Lower leg skin (tissue), 4 donors: Measurements from ENCODE around the gene GPR3. TPM values are rescaled to one million over a fixed set of nuclear protein-coding genes. Genes with fewer than 3 reads are reported as not detected.

Experiments used
- DNase-seq, 2 donors: peaks; one replicate each; pipeline ENCODE4 v3.0.0-alpha.2; 2019; ENCODE audit warnings: low spot score in 2 of 2
- H3K4me3 ChIP-seq: fragments of 200-600 bp; sonication (generic); 2 replicates; pipeline ENCODE4 v1.5.1; 2017; ENCODE audit warnings: mild to moderate bottlenecking, low read depth; ENCODE audit not compliant: poor library complexity, severe bottlenecking
- CTCF ChIP-seq, 3 donors: fragments of 450-650 bp; IDR thresholded peaks; one replicate each; pipeline ENCODE4 v1.5.1; 2016; ENCODE audit warnings: antibody characterized with exemption in 3 of 3, mild to moderate bottlenecking in 3 of 3, moderate library complexity in 2 of 3
- POLR2A ChIP-seq, 2 donors: fragments of 450-650 bp; IDR thresholded peaks; one replicate each; pipeline ENCODE4 v1.6.1; 2016 to 2017; ENCODE audit warnings: antibody characterized with exemption in 2 of 2, mild to moderate bottlenecking in 1 of 2, moderate library complexity in 1 of 2
- WGBS, 2 donors: methylation state at CpG; one replicate each; pipeline ENCODE4 v1.1.5; 2018; 5-methylcytosine and 5-hydroxymethylcytosine counted together
- intact Hi-C: fragments of 100-400 bp; cut with DNase I; formaldehyde crosslinking; loops from one replicate; pipeline ENCODE4 v1.15.0; 2023; ENCODE audit warnings: low total_unique reads
- total RNA-seq, 4 donors: library from RNA; depleted of rRNA; stranded (reverse); fragments of >200 nt; gene quantifications; one replicate each; pipeline ENCODE4 v1.1.0, GENCODE V29; 2016

The GPR3 gene
- total RNA-seq, 4 donors from 2014 or later: 0.22 to 1.3 (median 0.68) TPM

- TF ChIP-seq POLR2A (IDR thresholded peaks at IDR 0.05) (no peak), CTCF (IDR thresholded peaks at IDR 0.05) (no peak)
- peak overlapping the region; percentile 62 for H3K4me3 ChIP-seq
- peak; percentile 89 to 98 for DNase-seq
- 2% methylated on average over 38 to 40 of the region's 40 CpGs for WGBS, 2 donors
- intact Hi-C loops: no loop called here
Measured at GRCh38 chr1:27365372-27366112, 26.9 kb upstream of the GPR3 start.

- no peak for TF ChIP-seq POLR2A (IDR thresholded peaks at IDR 0.05)
- TF ChIP-seq CTCF (IDR thresholded peaks at IDR 0.05): no peak
- peak overlapping the region; percentile 62 for H3K4me3 ChIP-seq
- 1% methylated on average over 17 to 28 of the region's 30 CpGs for WGBS, 2 donors
- intact Hi-C loops: no loop called here
- DNase-seq: peak; percentile 87 to 98
Measured at GRCh38 chr1:27366113-27366410, 26.4 kb upstream of the GPR3 start.

- DNase-seq: peak; percentile 93 to 98
- WGBS, 2 donors: 0% methylated on average over 29 of the region's 67 CpGs
- TF ChIP-seq POLR2A (IDR thresholded peaks at IDR 0.05) (no peak), CTCF (IDR thresholded peaks at IDR 0.05) (no peak)
- H3K4me3 ChIP-seq: peak within 1 kb of the TSS; percentile 62
- intact Hi-C loops: no loop called here
Measured at GRCh38 chr1:27366411-27367159, 25.8 kb upstream of the GPR3 start, which contains the start of gene MAP3K6. Gene MAP3K6, minus strand, starts transcription at chr1:27366961. Its CDS starts 364 bp downstream, at chr1:27366597.

- 23 to 24% methylated on average over 8 of the region's 8 CpGs for WGBS, 2 donors
- no peak for DNase-seq
- intact Hi-C loops: no loop called here
- no peak overlapping the region for H3K4me3 ChIP-seq
- TF ChIP-seq POLR2A (IDR thresholded peaks at IDR 0.05) (no peak), CTCF (IDR thresholded peaks at IDR 0.05) (no peak)
Measured at GRCh38 chr1:27367160-27367650, 25.2 kb upstream of the GPR3 start.

- TF ChIP-seq POLR2A (IDR thresholded peaks at IDR 0.05) (no peak), CTCF (IDR thresholded peaks at IDR 0.05) (no peak)
- no peak overlapping the region for H3K4me3 ChIP-seq
- no peak for DNase-seq
- intact Hi-C loops: no loop called here
- WGBS, 2 donors: 52 to 63% methylated on average over 12 to 13 of the region's 13 CpGs
Measured at GRCh38 chr1:27368869-27369582, 23.4 kb upstream of the GPR3 start.
